Measurements from ENCODE around the gene SLC7A11. TPM values are rescaled to one million over a fixed set of nuclear protein-coding genes. Genes with fewer than 3 reads are reported as not detected.

The SLC7A11 gene
- total RNA-seq = 1 to 10 TPM; 5.2 to 5.3 TPM

- H3K27ac Mint-ChIP-seq = peak within 1 kb of the TSS; percentile 89
- H3K4me3 Mint-ChIP-seq = peak within 1 kb of the TSS; percentile 82
- no peaks in the 10 kb centered on the region for H3K9me3 Mint-ChIP-seq
- H3K36me3 Mint-ChIP-seq = peaks cover 7% of the 10 kb centered on the region
- peaks cover 15% of the 10 kb centered on the region for H3K4me1 Mint-ChIP-seq
- H3K27me3 Mint-ChIP-seq = peaks cover 6% of the 10 kb centered on the region
- DNase-seq = peak; percentile 61
Observed at GRCh38 chr4:138242076-138242833, at the start of gene SLC7A11. Gene SLC7A11, minus strand, starts transcription at chr4:138242349. Its CDS starts 280 bp downstream, at chr4:138242069.

GRCh38 chr4:138291431-138291830, 49.3 kb upstream of the SLC7A11 start:
- no peaks in the 10 kb centered on the region for H3K36me3 Mint-ChIP-seq
- H3K4me1 Mint-ChIP-seq = no peaks in the 10 kb centered on the region
- H3K27me3 Mint-ChIP-seq = no peaks in the 10 kb centered on the region
- no peak for DNase-seq
- H3K27ac Mint-ChIP-seq = no peak overlapping the region
- no peak overlapping the region for H3K4me3 Mint-ChIP-seq
- no peaks in the 10 kb centered on the region for H3K9me3 Mint-ChIP-seq

- Mint-ChIP-seq H3K9me3 (no peaks in the 10 kb centered on the region), H3K36me3 (no peaks in the 10 kb centered on the region), H3K27ac (no peak overlapping the region), H3K4me1 (no peaks in the 10 kb centered on the region), H3K27me3 (no peaks in the 10 kb centered on the region), H3K4me3 (no peak overlapping the region)
- DNase-seq = no peak
Observed at GRCh38 chr4:138290805-138291204, 48.7 kb upstream of the SLC7A11 start.

GRCh38 chr4:138279286-138279685, 37.1 kb upstream of the SLC7A11 start:
- Mint-ChIP-seq H3K27ac (no peak overlapping the region), H3K4me1 (no peaks in the 10 kb centered on the region), H3K4me3 (no peak overlapping the region), H3K36me3 (no peaks in the 10 kb centered on the region), H3K27me3 (peaks cover 2% of the 10 kb centered on the region), H3K9me3 (peaks cover 1% of the 10 kb centered on the region)
- DNase-seq = no peak

GRCh38 chr4:138277133-138277532, 35.0 kb upstream of the SLC7A11 start:
- Mint-ChIP-seq H3K4me3 (no peak overlapping the region), H3K36me3 (no peaks in the 10 kb centered on the region), H3K27me3 (no peaks in the 10 kb centered on the region), H3K27ac (no peak overlapping the region), H3K4me1 (no peaks in the 10 kb centered on the region), H3K9me3 (peaks cover 1% of the 10 kb centered on the region)
- DNase-seq = no peak

GRCh38 chr4:138275963-138276621, 33.9 kb upstream of the SLC7A11 start:
- no peak overlapping the region for H3K4me3 Mint-ChIP-seq
- no peaks in the 10 kb centered on the region for H3K4me1 Mint-ChIP-seq
- H3K27me3 Mint-ChIP-seq = no peaks in the 10 kb centered on the region
- no peak for DNase-seq
- no peaks in the 10 kb centered on the region for H3K9me3 Mint-ChIP-seq
- no peaks in the 10 kb centered on the region for H3K36me3 Mint-ChIP-seq
- no peak overlapping the region for H3K27ac Mint-ChIP-seq

GRCh38 chr4:138275216-138275615, 33.1 kb upstream of the SLC7A11 start:
- DNase-seq = no peak
- Mint-ChIP-seq H3K4me1 (no peaks in the 10 kb centered on the region), H3K9me3 (no peaks in the 10 kb centered on the region), H3K27ac (no peak overlapping the region), H3K36me3 (no peaks in the 10 kb centered on the region), H3K4me3 (no peak overlapping the region), H3K27me3 (no peaks in the 10 kb centered on the region)

- H3K4me1 Mint-ChIP-seq = no peaks in the 10 kb centered on the region
- H3K36me3 Mint-ChIP-seq = no peaks in the 10 kb centered on the region
- no peak overlapping the region for H3K4me3 Mint-ChIP-seq
- H3K9me3 Mint-ChIP-seq = no peaks in the 10 kb centered on the region
- no peaks in the 10 kb centered on the region for H3K27me3 Mint-ChIP-seq
- H3K27ac Mint-ChIP-seq = no peak overlapping the region
- DNase-seq = no peak
Observed at GRCh38 chr4:138269175-138269574, 27.0 kb upstream of the SLC7A11 start.

- no peak for DNase-seq
- Mint-ChIP-seq H3K27ac (no peak overlapping the region), H3K9me3 (no peaks in the 10 kb centered on the region), H3K4me1 (no peaks in the 10 kb centered on the region), H3K4me3 (no peak overlapping the region), H3K36me3 (no peaks in the 10 kb centered on the region), H3K27me3 (peaks cover 5% of the 10 kb centered on the region)
Observed at GRCh38 chr4:138267835-138268234, 25.7 kb upstream of the SLC7A11 start.

GRCh38 chr4:138266948-138267347, 24.8 kb upstream of the SLC7A11 start:
- Mint-ChIP-seq H3K27me3 (peaks cover 9% of the 10 kb centered on the region), H3K36me3 (no peaks in the 10 kb centered on the region), H3K4me3 (no peak overlapping the region), H3K4me1 (no peaks in the 10 kb centered on the region), H3K27ac (no peak overlapping the region), H3K9me3 (no peaks in the 10 kb centered on the region)
- DNase-seq = no peak

GRCh38 chr4:138263247-138263816, 21.2 kb upstream of the SLC7A11 start:
- H3K4me1 Mint-ChIP-seq = peaks cover 2% of the 10 kb centered on the region
- no peaks in the 10 kb centered on the region for H3K9me3 Mint-ChIP-seq
- H3K27ac Mint-ChIP-seq = no peak overlapping the region
- H3K4me3 Mint-ChIP-seq = no peak overlapping the region
- H3K27me3 Mint-ChIP-seq = peaks cover 12% of the 10 kb centered on the region
- no peaks in the 10 kb centered on the region for H3K36me3 Mint-ChIP-seq
- no peak for DNase-seq

GRCh38 chr4:138262469-138262868, 20.3 kb upstream of the SLC7A11 start:
- Mint-ChIP-seq H3K27ac (no peak overlapping the region), H3K4me1 (peaks cover 2% of the 10 kb centered on the region), H3K27me3 (peaks cover 12% of the 10 kb centered on the region), H3K4me3 (no peak overlapping the region), H3K9me3 (no peaks in the 10 kb centered on the region), H3K36me3 (no peaks in the 10 kb centered on the region)
- DNase-seq = no peak

- Mint-ChIP-seq H3K27me3 (peaks cover 12% of the 10 kb centered on the region), H3K4me1 (peaks cover 2% of the 10 kb centered on the region), H3K9me3 (no peaks in the 10 kb centered on the region), H3K4me3 (no peak overlapping the region), H3K27ac (no peak overlapping the region), H3K36me3 (no peaks in the 10 kb centered on the region)
- DNase-seq = no peak
Observed at GRCh38 chr4:138262030-138262429, 19.9 kb upstream of the SLC7A11 start.

- no peak overlapping the region for H3K4me3 Mint-ChIP-seq
- no peak overlapping the region for H3K27ac Mint-ChIP-seq
- no peaks in the 10 kb centered on the region for H3K36me3 Mint-ChIP-seq
- peaks cover 2% of the 10 kb centered on the region for H3K4me1 Mint-ChIP-seq
- no peaks in the 10 kb centered on the region for H3K9me3 Mint-ChIP-seq
- H3K27me3 Mint-ChIP-seq = peaks cover 12% of the 10 kb centered on the region
- DNase-seq = no peak
Observed at GRCh38 chr4:138259824-138260223, 17.7 kb upstream of the SLC7A11 start.

- Mint-ChIP-seq H3K4me1 (peaks cover 2% of the 10 kb centered on the region), H3K9me3 (no peaks in the 10 kb centered on the region), H3K36me3 (no peaks in the 10 kb centered on the region), H3K4me3 (no peak overlapping the region), H3K27me3 (peaks cover 12% of the 10 kb centered on the region), H3K27ac (no peak overlapping the region)
- no peak for DNase-seq
Observed at GRCh38 chr4:138259271-138259670, 17.1 kb upstream of the SLC7A11 start.

Data from activated naive CD8-positive, alpha-beta T cell treated with anti-CD3 and anti-CD28 coated beads for 36 hours (primary cell).